Activated CD4-positive, alpha-beta T cell treated with anti-CD3 and anti-CD28 coated beads for 4 hours (primary cell): ENCODE data around the gene HYAL2.
A peak's percentile ranks its signal among the peaks of the same experiment; 100 is the strongest.

Source experiments
- DNase-seq, 2 donors: peaks; one replicate each; pipeline ENCODE4 v3.0.0-alpha.2; 2020

HYAL2 gene

DNA sequence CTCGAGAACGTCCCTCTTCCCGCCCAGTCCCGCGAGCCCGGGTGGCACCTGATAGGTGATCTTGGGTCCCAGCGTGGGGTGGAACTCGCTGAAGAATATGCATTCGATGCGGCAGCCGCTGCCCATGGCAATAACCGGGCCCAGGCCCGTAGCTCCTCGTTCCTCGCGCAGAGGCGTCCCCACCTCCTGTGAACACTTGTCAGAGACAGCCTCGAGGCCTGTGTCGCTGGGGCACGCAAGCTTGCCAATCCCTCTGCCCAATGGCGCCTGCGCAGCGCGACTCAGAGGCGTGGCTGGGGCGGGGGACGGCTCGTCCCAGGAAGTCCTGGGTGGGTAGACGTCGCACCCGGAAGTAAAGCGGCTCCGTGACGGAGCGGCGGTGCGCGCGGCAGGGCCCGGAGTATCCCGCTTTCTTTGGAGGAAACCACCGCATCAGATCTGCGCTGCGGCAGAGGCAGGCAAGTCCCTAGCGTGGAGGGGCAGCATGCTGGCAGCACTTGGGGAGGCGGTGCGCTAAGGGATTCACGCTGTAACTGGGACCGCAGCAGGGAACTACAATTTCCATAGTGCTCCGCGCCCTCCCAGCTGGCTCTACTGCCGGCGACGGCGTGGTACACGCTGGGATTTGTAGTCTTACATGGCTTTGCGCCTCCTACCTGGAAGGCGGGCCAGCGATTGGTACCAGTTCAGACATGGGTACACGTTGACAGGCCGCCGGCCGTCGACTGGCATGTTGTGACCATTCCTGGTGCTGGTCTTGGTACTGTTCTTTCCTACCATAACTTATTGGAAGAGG is 28.2 kb upstream of the HYAL2 start, which contains the start of the genes CYB561D2 and NPRL2:
TSS of gene CYB561D2 (plus strand) at position 336 of the 796 bp plus-strand sequence. CDS start 572 bp downstream, outside the sequence.
TSS of gene NPRL2 (minus strand) at position 249 of the 796 bp plus-strand sequence. CDS start at position 126, 123 bp downstream.
- peak; percentile 97 to 99 for DNase-seq

DNA sequence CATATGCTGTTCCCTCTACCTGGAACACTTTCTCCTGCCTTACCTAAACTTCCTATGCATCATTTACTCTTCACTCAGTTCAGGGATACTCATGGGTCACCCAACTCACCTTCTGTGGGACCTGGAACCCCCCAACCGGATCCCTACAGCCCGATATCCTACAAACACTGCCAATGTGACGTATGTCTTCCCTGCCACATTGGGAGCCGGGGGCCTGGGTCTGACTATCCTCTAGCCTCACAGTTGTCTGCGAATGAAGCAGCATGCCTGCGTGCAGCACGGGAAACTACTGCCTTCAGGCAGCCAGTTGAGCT is 27.6 kb upstream of the HYAL2 start:
- DNase-seq, result no peak

DNA sequence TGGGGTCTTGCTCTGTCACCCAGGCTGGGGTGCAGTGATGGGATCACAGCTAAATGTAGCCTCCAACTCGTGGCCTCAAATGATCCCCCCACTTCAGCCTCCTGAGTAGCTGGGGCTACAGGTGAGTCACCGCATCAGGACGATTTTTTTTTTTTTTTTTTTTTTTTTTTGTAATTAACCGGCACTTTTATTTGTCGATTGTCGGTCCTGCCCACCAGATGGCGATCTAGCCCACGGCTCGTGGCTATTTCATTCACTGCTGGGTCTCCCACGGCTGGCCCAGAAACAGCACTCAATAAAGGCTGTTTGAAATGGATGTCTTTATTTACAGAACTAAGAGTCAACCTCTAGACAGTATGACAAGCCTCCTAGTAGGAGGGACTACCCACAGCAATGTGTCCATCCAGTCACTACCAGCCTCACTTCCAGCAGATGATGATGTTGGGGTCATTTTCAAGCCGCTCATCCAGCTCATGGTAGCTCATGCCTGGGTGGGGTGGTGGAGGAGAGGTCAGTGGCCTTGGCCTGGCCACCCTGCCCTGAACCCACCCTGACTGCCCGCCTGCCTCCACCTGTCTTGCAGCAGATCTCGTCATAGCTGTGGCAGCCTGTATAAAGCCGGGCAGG is 24.8 kb upstream of the HYAL2 start:
- peak; percentile 76 to 77 for DNase-seq

DNA sequence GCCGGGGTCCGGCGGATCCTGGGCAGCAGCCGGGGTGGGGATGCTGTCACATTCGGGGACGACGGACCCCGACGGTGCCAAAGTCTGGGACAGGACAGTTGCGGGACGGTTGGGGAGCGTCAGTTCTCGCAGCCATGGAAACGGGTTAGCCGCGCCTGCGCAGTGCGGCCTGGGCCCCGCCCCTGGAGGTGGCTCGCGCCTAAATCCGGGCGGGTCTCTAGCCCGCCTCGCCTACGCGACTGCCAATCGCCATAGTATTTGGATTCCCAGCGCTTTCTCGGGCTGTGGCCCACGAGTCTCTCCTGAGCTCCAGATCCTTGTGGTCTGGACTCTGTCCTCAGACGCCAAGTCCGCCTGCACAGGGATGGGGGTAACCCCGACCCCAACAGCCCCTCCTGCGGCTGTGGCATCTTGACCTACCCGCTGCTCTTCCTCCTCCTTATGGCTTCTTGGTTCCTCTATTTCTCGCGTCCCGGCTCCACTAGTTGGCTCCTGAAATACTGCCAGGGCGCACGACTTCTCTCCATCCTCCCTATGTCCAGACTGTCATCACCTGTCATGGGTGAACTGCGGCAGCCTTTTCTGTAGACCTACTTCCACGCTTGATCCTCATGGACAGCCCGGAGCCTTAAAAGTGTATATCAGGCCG is 23.2 kb upstream of the HYAL2 start, which contains the start of gene ZMYND10:
TSS of gene ZMYND10 (minus strand) at position 147 of the 649 bp plus-strand sequence. CDS start 153 bp downstream, outside the sequence.
- DNase-seq, result peak; percentile 71 to 74

DNA sequence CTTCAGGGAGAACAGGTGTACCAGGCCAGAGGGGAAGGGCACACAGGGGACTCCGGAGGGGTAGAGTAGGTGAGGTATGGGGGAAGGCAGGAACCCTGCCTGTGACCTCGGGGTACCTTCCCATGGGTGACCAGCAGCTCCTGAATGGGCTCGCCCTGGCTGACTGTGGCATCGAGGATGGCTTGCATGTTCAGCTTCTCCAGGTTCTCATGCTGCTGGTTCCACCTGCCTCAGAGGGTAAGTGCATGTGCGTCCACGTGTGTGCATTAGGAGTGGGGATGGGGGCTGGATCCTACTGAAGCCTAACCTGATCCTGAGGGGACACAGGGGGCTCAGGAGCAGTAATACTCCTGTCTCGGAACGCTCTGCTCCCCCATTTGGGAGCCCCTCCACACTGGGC is 22.5 kb upstream of the HYAL2 start:
- no peak for DNase-seq

DNA sequence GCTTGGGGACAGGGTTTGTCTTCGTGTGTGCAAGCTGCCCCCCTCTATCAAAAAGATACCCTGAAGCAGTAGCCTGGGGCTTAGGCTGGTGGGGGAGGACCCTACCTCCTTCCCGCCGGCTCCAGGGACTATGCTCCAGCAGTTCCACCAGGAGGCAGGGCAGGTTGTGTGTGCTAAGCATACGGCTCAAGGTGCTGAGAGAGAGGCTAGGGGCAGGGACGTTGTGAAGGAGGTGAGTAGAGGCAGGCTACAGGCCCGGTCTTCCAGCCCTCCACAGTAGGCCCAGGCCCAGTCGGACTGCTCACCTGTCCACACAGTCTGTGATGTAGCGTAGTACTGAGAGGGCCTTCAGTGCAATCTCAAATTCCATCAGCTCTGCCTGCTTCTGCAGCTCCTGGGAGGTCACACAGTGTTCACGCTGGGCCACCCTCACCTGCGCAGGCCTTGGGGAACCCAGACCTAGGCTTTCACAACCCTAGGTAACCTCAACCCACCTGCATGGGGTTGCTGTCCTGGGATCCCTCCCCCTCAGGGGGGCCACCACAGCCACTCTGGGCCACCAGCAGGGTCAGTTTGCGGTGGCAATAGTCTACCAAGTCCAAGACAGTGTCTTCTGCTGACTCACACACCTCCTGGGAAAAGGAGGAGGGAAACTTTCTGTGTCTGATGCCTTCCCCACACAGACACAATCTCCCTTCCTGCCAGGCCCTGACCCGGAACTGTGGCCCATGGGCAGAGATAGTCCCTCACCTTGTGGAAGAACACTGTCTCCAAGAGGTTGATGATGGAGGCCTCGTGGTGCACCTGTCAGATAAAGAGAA is 20.5 kb upstream of the HYAL2 start:
- no peak for DNase-seq

DNA sequence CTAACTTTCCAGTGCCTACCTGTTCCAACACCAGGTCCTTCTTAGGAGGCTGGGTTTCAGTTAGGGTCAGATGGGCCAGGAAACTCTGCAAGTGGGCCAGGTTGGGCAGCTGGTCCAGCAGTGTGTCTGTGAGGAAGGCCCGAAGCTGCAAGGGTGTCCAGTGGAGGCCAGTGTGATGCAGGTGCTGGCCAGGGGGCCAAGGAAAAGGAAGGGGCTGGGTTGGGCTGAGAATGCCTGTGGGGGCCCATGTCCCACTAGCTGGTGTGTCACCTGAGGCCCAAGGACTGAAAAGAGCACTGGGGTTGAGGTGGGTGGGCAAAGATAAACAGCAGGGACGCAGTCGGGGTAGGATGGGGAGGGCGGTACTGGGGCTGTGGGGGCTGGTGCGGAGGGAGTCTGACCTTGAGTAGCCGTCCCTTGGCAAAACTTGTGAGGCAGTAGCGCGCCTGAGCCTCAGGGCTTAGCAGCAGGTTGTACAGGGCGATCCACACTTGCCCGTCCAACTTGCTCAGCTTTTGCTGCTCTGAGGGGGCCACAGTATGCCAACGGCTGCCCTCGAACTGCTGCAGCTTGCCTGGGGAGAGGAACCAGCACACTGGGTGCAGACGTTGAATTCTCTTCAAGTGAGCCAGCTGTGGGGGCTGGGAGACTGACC is 19.6 kb upstream of the HYAL2 start:
- no peak for DNase-seq

DNA sequence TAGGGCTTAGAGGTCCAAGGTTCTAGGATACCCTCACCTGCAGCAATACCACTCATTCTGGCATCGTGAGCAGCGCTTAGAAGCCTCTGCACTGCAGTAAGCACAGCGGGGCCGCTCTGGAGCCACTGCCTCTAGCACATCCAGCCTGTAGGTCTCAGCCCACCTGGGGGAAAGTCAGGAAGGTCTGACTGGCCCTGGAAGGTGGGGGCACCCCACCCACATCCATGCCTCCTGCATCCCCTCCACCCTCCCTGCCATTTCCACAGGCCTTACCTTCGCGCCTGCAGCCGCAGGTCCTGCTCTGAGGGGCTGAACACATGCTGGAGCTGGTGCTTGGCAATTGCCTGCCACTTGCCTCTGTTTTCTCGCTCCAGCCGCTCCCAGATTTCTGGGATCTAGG is 19.0 kb upstream of the HYAL2 start:
- DNase-seq, result no peak

DNA sequence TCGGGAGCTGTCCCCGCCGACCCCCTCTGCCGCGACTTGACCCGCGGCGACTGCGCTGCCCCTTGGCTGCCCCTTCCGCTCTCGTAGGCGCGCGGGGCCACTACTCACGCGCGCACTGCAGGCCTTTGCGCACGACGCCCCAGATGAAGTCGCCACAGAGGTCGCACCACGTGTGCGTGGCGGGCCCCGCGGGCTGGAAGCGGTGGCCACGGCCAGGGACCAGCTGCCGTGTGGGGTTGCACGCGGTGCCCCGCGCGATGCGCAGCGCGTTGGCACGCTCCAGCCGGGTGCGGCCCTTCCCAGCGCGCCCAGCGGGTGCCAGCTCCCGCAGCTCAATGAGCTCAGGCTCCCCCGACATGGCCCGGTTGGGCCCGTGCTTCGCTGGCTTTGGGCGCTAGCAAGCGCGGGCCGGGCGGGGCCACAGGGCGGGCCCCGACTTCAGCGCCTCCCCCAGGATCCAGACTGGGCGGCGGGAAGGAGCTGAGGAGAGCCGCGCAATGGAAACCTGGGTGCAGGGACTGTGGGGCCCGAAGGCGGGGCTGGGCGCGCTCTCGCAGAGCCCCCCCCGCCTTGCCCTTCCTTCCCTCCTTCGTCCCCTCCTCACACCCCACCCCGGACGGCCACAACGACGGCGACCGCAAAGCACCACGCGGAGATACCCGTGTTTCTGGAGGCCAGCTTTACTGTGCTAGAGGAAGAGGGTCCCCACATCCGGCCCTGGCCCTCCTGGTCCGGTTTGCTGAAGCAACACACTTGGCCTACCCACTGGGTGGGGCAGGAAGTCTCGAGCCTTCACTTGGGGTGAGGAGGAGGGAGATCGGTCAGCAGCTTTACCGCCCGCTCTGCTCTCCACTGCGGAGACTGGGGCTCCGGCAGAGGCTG is 18.1 kb upstream of the HYAL2 start, which contains the start of gene RASSF1:
TSS of gene RASSF1 (minus strand) at position 389 of the 882 bp plus-strand sequence. CDS start at position 358, 31 bp downstream.
- peak; percentile 48 to 54 for DNase-seq

DNA sequence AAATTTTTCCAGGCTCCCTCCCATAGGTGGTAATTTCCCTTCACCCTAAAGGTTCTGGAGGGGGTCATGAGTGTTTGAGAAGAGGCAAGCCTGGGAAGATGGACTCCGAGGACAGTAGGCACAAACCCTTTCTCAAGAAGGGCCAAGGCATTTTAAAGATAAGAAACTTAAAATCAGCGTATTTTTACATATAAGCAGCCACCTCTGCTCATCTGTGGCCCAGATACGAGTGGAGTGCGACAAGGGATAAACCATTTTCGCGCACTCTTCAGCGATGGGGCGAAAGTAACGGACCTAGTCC is 17.6 kb upstream of the HYAL2 start:
- no peak for DNase-seq

DNA sequence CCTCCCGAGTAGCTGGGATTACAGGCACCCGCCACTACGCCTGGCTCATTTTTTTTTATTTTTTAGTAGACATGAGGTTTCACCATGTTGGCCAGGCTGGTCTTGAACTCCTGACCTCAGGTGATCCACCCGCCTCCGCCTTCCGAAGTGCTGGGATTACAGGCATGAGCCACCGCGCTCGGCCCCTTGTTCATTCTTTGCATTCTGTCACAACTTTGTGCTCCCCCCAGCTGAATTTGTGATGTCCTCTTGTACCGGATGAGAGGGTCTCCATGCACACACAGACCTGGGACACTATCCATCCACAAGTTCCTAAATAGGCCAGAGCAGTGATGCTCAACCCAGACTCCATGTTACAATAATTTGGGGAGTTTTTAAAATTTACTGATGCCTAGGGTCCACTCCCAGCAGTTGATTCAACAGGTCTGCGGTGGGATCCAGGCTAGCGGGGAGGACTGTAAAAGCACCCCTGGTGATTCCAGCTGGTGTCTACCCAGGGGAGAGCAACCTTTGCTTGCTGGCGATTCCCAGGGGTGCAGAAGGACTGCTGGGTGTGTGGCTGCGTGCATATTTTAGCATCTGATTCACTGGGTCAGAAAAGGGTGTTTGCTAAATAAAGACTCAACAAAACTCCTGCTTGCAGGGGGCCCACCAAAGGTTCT is 17.1 kb upstream of the HYAL2 start:
- no peak for DNase-seq

DNA sequence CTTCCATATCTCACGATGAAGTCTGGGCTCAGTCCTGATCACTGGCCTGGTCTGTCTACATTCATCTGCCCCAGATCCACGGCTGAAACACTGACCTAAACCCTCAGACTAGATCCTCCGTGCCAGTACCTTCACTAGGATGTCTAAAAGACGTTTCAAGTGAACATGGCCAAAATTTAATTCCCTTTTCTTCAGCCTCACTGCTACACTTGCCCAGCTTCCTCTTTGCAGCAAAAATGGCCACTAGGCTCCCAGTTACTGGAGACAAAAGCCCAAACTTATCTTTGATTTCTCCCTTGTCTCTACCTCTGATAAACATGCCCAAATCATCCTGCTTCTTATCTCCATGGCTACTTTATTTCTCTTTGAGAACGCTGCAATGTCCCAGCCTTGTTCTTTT is 16.4 kb upstream of the HYAL2 start:
- no peak for DNase-seq

DNA sequence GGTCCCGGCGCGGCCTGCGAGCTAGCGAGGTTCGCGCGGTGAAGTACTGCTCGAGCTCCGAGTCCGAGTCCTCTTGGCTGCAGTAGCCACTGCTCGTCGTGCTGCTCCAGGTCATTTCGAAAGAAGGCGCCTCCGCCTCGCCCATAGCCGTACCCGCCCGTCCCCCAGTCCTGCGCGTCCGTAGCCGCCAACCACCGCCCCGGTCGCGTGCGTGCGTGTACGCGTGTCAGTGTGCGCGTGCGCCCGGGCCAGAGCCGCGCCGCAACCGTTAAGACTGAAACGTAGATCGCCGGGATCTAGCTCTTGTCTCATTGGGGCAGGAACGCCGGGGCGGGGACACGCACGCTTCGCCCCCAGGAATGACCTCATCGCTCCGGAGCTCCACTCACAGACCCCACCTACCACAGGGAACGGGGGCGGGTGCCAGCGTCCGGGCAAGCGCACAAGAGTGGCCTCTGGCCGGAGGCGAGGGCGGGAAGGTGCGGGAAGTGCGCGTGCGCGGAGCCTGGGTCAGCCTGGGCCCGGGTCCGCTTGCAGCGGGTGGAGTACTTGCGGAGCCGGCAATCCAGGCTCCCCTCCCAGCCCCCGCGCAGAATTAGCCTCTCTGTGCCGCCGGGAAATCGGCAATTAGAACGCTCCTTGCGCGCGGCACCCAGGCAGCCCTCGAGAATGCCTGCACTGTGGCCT is 14.8 kb upstream of the HYAL2 start:
- DNase-seq, result peak; percentile 93 to 95

DNA sequence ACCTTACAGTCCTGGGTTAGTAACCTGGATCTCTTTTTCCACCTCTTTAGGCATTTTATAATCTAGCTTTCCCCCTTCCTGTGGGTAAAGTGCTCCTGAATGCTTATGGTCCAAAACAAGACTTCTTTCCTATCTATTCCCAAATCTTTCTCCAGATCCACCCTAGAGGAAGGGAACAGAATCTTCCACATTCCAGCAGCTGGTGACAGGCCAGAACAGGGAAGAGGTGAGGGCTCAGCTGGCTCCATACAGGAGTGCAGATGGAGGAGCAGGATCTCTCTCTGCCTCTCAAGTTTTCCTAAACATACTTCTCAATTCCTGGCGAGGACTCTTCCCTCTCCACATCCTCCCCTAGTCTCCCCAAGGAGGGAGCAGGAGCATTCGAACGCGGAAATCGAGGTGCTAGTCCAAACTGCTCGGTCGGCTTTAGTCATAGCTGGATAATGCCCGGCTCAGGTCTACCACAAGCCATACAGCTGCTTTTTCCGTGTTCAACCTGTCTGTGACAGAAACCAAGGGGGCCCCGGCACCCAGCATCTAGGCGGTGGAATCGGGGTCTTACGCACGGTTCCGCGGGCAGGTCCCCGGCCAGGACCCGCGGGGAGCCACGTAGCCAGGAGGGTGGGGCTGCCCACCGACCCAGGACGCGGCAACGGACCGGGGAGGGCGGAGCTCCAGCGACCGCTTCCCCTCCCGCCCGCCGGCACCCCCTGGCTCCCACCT is 14.1 kb upstream of the HYAL2 start:
- no peak for DNase-seq

DNA sequence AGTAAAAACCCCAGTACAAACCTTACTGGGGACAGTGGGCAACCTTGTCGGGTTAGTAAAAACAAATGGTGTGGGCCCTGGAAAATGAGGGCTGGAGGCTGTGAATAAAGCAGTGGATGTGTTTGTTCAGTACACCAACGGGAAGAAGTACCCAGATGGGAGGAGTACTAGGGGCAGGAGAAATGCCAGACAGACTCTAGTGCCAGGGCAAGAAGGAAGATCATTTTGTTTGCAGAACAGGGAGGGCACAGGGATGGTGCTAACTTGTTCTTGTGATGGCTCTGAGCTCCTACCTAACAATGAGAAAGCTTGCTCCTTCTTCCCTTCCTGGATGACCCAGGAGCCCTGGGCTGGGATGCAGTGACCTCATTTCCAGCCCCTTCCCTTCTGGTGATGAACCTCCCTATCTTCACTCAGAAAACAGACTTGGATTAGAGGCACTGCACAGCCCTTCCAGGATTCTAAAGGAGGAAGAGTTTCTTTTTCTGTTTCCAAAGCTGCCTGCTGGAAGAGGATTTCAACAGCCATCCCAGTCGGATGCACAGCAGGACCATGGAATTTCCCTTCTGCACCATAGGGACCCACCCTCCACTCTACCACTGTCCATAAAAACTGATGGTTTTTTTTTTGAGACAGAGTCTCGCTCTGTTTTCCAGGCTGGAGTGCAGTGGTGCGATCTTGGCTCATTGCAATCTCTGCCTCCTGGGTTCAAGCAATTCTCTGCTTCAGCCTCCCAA is 12.0 kb upstream of the HYAL2 start:
- no peak for DNase-seq

DNA sequence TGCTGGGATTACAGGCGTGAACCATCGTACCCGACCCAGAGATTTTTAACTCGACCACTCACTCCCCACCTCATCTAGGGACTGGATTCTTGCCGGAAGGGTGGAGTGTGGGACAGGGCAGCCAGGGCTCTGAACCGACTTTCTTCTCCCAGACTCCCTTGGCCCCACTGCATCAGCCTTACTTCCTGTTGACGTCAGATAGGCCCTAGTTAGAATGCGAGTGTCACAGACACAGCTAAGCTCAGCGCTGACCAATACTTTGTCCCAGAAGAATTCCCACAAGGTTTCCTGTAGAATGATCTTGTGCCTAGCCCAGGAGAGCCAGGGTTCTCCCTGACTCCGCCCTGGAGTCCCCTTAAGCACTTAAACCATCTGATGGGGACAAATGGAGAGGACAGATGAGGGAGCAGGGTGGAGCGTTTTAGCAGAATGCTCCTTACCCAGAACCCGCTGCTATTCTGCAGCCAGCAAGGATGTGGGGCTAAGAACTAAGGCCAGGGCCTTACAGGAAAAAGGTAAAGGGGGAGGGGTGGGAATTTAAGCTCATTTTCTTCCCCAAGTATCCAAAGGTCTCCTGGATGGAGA is 11.3 kb upstream of the HYAL2 start:
- no peak for DNase-seq

DNA sequence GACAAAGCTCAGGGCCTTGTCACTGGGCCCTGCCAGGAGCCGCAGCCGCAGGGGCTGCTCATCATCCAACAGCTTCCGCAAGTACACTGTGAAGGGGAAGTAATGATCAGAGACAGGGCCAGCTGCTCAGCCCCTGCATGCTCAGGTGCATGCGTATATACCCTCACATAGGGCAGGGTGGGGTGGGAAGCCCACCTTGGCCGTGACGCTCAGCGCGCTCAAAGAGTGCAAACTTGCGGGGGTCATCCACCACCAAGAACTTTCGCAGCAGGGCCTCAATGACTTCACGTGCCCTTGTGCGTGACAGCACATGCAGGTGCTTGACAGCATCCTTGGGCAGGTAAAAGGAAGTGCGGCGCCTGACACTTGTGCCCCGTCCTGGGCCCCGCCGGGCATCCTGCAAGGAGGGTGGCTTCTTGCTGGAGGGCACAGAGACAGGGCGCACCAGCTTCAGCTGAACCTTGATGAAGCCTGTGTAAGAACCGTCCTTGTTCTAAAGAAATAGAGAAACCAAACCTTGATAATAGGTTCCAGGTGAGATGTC is 8.9 kb upstream of the HYAL2 start:
- no peak for DNase-seq

DNA sequence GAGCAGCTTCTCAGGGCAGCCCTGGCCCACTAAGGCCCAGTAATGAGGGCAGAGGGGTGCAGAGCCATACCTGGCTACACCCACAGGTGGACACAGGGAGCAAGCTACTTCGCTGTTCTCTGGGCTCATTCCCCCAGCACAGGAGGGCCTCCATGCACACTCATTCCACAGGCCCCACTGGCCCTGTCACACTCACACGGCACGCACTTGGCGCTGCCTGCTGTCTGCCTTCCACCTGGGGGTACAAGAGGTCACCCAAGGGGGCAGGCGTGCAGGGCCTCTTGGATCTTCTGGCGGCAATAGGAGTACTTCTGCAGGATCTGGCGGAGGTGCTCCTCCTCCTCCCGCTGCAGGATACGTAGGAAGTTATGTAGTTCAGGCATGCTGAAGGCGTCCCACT is 7.8 kb upstream of the HYAL2 start:
- no peak for DNase-seq
